Measurements from ENCODE around the gene OSCP1.

DNA sequence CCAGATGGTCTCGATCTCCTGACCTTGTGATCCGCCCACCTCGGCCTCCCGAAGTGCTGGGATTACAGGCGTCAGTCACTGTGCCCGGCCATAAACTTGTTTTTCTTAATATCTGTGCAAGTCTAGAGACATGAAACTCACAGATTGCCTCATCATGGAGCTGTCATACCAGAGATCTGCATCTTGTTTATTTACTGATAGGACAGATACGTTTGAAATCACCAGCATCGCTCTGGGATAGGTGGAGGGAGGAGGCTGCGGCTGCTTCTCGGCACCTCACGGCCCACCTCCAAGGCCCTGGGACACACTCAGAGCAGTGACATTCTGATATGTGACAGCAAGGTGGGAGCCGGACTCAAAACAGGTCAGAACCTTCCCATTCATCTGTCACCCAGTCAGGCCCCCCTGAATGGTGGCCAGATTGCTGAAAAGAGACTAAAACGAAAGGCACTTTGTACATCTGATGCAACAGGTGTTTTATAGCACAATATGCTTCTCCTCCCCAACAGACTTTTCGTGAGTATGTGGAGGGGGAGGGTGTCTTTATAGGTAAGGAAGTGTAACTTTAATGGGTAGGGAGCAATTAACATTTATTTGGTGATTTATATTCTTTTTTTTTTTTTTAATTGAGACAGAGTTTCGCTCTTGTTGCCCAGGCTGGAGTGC is 34.5 kb downstream of the OSCP1 start:
- TF ChIP-seq, protein P1, sequence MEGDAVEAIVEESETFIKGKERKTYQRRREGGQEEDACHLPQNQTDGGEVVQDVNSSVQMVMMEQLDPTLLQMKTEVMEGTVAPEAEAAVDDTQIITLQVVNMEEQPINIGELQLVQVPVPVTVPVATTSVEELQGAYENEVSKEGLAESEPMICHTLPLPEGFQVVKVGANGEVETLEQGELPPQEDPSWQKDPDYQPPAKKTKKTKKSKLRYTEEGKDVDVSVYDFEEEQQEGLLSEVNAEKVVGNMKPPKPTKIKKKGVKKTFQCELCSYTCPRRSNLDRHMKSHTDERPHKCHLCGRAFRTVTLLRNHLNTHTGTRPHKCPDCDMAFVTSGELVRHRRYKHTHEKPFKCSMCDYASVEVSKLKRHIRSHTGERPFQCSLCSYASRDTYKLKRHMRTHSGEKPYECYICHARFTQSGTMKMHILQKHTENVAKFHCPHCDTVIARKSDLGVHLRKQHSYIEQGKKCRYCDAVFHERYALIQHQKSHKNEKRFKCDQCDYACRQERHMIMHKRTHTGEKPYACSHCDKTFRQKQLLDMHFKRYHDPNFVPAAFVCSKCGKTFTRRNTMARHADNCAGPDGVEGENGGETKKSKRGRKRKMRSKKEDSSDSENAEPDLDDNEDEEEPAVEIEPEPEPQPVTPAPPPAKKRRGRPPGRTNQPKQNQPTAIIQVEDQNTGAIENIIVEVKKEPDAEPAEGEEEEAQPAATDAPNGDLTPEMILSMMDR (conservative IDR thresholded peaks at IDR 0.05; ENCODE audit: low read depth, low read length), result no peak
- TF ChIP-seq EZH2phosphoT487 (IDR thresholded peaks at IDR 0.05; ENCODE audit: borderline replicate concordance, low read length), result no peak

Data from PC-3 (cell line).